Hepatocyte (in vitro differentiated cells): ENCODE measurements around the gene ADAP1. TPM values are rescaled to one million over a fixed set of nuclear protein-coding genes. Genes with fewer than 3 reads are reported as not detected.
A peak's percentile ranks its signal among the peaks of the same experiment; 100 is the strongest.

Experiments
- DNase-seq: peaks from one replicate; pipeline ENCODE4 v3.0.0-alpha.2; 2016; ENCODE audit warnings: low spot score
- H2AFZ ChIP-seq: fragments of 200-600 bp; sonication (generic); 2 replicates; pipeline ENCODE4 v1.6.0; 2016; ENCODE audit warnings: antibody characterized with exemption, mild to moderate bottlenecking
- H3K27ac ChIP-seq: fragments of 200-600 bp; sonication (generic); 2 replicates; pipeline ENCODE4 v1.5.1; 2016; ENCODE audit warnings: mild to moderate bottlenecking
- H3K27me3 ChIP-seq: fragments of 200-600 bp; sonication (generic); 2 replicates; pipeline ENCODE4 v1.6.1; 2016
- H3K36me3 ChIP-seq: fragments of 200-600 bp; sonication (generic); replicated peaks from 2 replicates; pipeline ENCODE4 v1.5.1; 2016; ENCODE audit warnings: low read depth; ENCODE audit not compliant: insufficient read depth
- H3K4me1 ChIP-seq: fragments of 200-600 bp; sonication (generic); 2 replicates; pipeline ENCODE4 v1.5.1; 2016; ENCODE audit warnings: mild to moderate bottlenecking, moderate library complexity; ENCODE audit not compliant: insufficient read depth
- H3K4me2 ChIP-seq: fragments of 200-600 bp; sonication (generic); 2 replicates; pipeline ENCODE4 v1.6.0; 2016
- H3K4me3 ChIP-seq: fragments of 200-600 bp; sonication (generic); 2 replicates; pipeline ENCODE4 v1.5.1; 2016; ENCODE audit warnings: mild to moderate bottlenecking
- H3K79me2 ChIP-seq: fragments of 200-600 bp; sonication (generic); 2 replicates; pipeline ENCODE4 v1.6.0; 2017; ENCODE audit warnings: mild to moderate bottlenecking
- H3K9me2 ChIP-seq: fragments of 200-600 bp; sonication (generic); replicated peaks from 2 replicates; pipeline ENCODE4 v1.6.0; 2017; ENCODE audit warnings: mild to moderate bottlenecking; ENCODE audit not compliant: insufficient read depth
- H3K9me3 ChIP-seq: fragments of 200-600 bp; sonication (generic); 2 replicates; pipeline ENCODE4 v1.5.1; 2016; ENCODE audit warnings: low read depth, mild to moderate bottlenecking
- H4K20me1 ChIP-seq: fragments of 200-600 bp; sonication (generic); 2 replicates; pipeline ENCODE4 v1.6.0; 2016; ENCODE audit warnings: mild to moderate bottlenecking; ENCODE audit not compliant: insufficient read depth, poor library complexity, severe bottlenecking
- CTCF ChIP-seq: fragments of 200-600 bp; sonication (generic); IDR thresholded peaks from 2 replicates; pipeline ENCODE4 v1.5.1; 2016; ENCODE audit warnings: antibody characterized with exemption, mild to moderate bottlenecking; ENCODE audit not compliant: poor library complexity
- EZH2 ChIP-seq: fragments of 200-600 bp; sonication (generic); IDR thresholded peaks from 2 replicates; pipeline ENCODE4 v1.6.1; 2016; ENCODE audit warnings: antibody characterized with exemption, mild to moderate bottlenecking, borderline replicate concordance
- EZH2phosphoT487 ChIP-seq: fragments of 200-600 bp; sonication (generic); IDR thresholded peaks from one replicate; pipeline ENCODE4 v1.6.1; 2018; ENCODE audit warnings: antibody characterized with exemption, mild to moderate bottlenecking, low read depth, moderate library complexity; ENCODE audit not compliant: unreplicated experiment, severe bottlenecking
- WGBS: methylation state at CpG from one replicate; pipeline ENCODE4 v1.1.6; 2016; ENCODE audit warnings: low lambda C conversion rate; ENCODE audit errors: missing lambda C conversion rate; 5-methylcytosine and 5-hydroxymethylcytosine counted together
- polyA plus RNA-seq: library from polyadenylated mRNA; unstranded; fragments of >200 nt; fragmentation: Nextera tagmentation; extraction: Ambion mirVana; gene quantifications from 2 replicates; pipeline ENCODE4 v1.2.1, GENCODE V29; 2016
- total RNA-seq: library from RNA; depleted of rRNA; stranded (reverse); fragments of >200 nt; gene quantifications from 2 replicates; pipeline ENCODE4 v1.2.3, GENCODE V29; 2014

The ADAP1 gene
- total and polyA plus RNA-seq, 2 experiments from 2014 or later, result 25.6 to 35.7 TPM

GRCh38 chr7:877312-878232 lies 76.9 kb downstream of the ADAP1 start:
- Histone ChIP-seq H2AFZ (no peak overlapping the region), H4K20me1 (peaks cover 47% of the 10 kb centered on the region), H3K27me3 (no peaks in the 10 kb centered on the region), H3K9me3 (no peaks in the 10 kb centered on the region), H3K79me2 (peaks cover 51% of the 10 kb centered on the region), H3K9me2 (no peaks in the 10 kb centered on the region), H3K4me2 (peak overlapping the region; percentile 97), H3K36me3 (no peaks in the 10 kb centered on the region), H3K4me1 (peaks cover 25% of the 10 kb centered on the region), H3K27ac (peak overlapping the region; percentile 97), H3K4me3 (peak overlapping the region; percentile 96)
- DNase-seq, result peak; percentile 82
- 29% methylated on average over 22 of the region's 47 CpGs for WGBS
- TF ChIP-seq EZH2phosphoT487 (no peak), CTCF (no peak), EZH2 (no peak)

- Histone ChIP-seq H3K27ac (peak overlapping the region; percentile 97), H4K20me1 (peaks cover 41% of the 10 kb centered on the region), H3K36me3 (no peaks in the 10 kb centered on the region), H3K4me1 (peaks cover 25% of the 10 kb centered on the region), H3K4me2 (peak overlapping the region; percentile 97), H3K9me3 (no peaks in the 10 kb centered on the region), H3K4me3 (peak overlapping the region; percentile 96), H2AFZ (no peak overlapping the region), H3K79me2 (peaks cover 45% of the 10 kb centered on the region), H3K27me3 (no peaks in the 10 kb centered on the region), H3K9me2 (no peaks in the 10 kb centered on the region)
- no peak for TF ChIP-seq EZH2
- TF ChIP-seq CTCF, result no peak
- TF ChIP-seq EZH2phosphoT487, result no peak
- no peak for DNase-seq
- no CpG with 5 or more reads among the region's 26 CpGs for WGBS
Observed at GRCh38 chr7:876972-877311, 77.5 kb downstream of the ADAP1 start.

DNA sequence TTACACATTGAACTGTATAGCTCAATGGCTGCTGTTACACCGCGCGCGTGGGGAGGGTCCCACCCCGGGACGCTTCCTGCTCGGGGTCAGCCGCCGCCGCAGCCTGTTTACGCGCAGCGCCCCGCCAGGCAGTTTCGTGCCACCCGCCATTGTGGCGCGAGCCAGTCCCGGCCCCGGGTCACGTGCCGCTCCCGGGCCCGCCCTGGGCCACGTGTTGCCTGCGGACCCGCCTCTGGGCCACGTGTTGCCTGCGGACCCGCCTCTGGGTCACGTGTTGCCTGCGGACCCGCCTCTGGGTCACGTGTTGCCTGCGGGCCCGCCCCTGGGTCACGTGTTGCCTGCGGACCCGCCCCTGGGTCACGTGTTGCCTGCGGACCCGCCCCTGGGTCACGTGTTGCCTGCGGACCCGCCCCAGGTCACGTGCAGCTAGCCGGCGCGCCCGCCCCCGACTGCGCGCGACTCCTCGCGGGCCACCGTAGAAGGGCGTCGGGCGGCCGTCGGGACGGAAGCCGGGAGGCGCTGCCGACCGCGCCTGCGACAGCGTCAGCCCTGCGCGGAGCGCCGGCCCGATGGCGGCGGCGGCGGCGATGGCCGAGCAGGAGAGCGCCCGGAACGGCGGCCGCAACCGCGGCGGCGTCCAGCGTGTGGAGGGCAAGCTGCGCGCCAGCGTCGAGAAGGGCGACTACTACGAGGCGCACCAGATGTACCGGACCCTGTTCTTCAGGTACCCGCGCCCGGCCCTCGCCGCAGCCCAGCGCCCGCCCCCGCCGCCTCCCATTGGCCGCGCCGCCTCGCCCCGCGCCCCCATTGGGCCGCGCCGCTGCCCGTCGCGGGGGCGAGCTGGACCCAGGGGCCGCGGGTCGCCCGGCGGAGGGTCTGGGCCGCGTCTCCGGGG lies 78.2 kb downstream of the ADAP1 start, which contains the start of gene GET4:
TSS of gene GET4 (plus strand) at position 478 of the 895 bp plus-strand sequence. CDS start at position 570, 92 bp downstream.
- H3K36me3 ChIP-seq, result no peaks in the 10 kb centered on the region
- peak within 1 kb of the TSS; percentile 96 for H3K4me3 ChIP-seq
- no peaks in the 10 kb centered on the region for H3K9me2 ChIP-seq
- WGBS, result 1% methylated on average over 73 of the region's 129 CpGs
- peaks cover 35% of the 10 kb centered on the region for H4K20me1 ChIP-seq
- TF ChIP-seq EZH2, result no peak
- TF ChIP-seq CTCF, result peak; percentile 28
- TF ChIP-seq EZH2phosphoT487, result no peak
- peak within 1 kb of the TSS; percentile 97 for H3K4me2 ChIP-seq
- no peaks in the 10 kb centered on the region for H3K9me3 ChIP-seq
- H3K79me2 ChIP-seq, result peaks cover 39% of the 10 kb centered on the region
- peak within 1 kb of the TSS; percentile 98 for H3K27ac ChIP-seq
- DNase-seq, result peak; percentile 98
- H2AFZ ChIP-seq, result peak within 1 kb of the TSS; percentile 96
- H3K27me3 ChIP-seq, result no peaks in the 10 kb centered on the region
- peaks cover 25% of the 10 kb centered on the region for H3K4me1 ChIP-seq
